Esophagus mucosa (tissue), 1 donor: ENCODE results near the gene VSTM5. TPM values are rescaled to one million over a fixed set of nuclear protein-coding genes. Genes with fewer than 3 reads are reported as not detected.
"Not testable (repeated sequence)": the region's sequence is repeated elsewhere in the genome, so short reads cannot be mapped to it uniquely, and the experiment has no call there.

ENCODE experiments used
- ATAC-seq: fragments of 200-7000 bp; cut with Tn5 transposase; one replicate; pipeline ENCODE4 v1.9.1; 2020
- total RNA-seq: library from RNA; stranded (reverse); gene quantifications from one replicate; pipeline ENCODE4 v1.2.4, GENCODE V29; 2023
- donor health status: DM: yes; HTN: yes; CAD: no.

Gene VSTM5, protein sequence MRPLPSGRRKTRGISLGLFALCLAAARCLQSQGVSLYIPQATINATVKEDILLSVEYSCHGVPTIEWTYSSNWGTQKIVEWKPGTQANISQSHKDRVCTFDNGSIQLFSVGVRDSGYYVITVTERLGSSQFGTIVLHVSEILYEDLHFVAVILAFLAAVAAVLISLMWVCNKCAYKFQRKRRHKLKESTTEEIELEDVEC
- total RNA-seq: 0.16 TPM

DNA sequence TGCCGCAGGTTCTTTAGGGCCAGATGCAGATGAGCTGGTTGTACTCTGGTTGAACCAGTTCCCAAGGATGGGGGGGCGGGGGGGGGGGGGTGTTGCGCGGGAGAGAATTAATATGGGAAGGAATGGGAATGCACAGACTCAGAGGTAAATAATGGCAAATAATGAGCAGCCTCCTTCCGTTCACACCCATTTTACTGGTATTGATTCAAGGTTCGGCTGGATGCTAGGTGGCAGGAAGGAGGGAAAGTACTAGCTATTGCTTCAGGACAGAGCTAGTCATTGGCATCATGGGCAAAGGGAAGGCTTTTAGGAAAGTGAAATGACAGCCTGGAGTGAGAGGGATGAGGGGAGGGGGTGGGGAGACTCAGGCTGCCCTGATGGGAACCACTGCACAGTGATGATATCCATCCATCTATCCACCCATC is at the start of gene VSTM5:
TSS of gene VSTM5 (minus strand) at position 25 of the 425 bp plus-strand sequence. CDS start 116 bp downstream, outside the sequence.
- peak; percentile 61 for ATAC-seq

DNA sequence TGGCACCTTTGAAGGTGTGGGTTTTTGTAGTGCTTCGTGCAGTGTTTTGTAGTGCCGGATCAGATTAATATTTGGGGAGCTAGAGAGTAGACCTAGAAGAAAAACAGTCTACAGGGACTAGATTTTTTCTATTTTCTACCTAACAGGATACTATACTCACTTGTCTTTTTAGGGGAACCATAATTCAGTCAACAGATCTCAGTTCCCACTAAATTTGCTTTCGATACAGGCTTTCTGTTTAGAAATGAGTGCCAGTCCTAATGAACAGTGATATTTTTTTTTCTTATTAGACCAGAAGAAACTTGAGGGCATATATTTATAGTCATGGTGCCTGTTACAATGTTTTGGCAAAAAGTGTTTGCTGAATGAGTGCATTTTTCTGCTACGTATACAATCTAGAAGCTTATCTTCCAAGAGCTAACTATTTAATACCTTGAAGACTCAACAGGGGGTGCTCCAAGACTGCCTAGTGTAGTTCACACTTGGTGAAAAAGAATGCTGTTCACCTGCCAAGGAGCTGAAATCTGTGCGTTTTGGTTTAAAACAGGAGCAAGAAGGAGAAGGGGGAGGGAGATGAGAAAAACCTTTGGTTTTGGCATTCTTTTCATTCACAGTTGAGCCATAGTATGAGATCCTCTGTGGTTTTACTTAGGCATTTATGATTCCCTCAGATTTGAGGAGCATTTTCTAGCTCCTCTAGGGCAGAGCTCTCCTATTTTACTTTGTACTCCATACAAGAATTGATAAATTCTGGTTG is 44.9 kb upstream of the VSTM5 start:
- ATAC-seq: peak; percentile 72

DNA sequence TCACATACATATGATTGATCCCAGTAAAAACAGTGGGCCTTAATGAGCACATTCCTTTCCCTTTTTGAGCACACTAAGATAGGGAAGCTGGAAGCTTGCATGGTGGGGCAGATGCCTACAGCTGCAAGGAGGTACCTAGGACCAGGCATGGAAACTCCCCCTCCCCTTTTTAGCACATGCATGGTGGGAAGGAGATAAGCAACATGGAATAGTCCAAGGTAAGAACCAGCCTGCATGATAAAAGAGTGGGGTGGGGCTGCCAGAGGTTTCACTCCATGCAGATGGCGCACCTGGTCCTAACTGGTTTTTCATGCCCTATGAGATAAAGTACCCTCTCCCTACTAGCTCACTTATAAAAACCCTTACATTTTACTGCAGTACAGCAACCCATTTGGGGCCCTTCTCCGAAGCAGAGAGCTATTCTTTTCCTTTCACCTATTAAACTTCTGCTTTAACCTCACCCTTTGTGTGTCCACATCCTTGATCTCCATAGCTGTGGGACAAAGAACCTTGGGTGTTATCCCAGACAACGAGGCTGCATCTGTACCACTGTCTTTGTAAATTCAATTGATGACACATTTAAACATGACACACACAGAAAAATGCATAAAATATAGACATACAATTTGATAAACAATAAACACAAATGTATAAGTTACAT is 40.1 kb upstream of the VSTM5 start:
- no peak for ATAC-seq

DNA sequence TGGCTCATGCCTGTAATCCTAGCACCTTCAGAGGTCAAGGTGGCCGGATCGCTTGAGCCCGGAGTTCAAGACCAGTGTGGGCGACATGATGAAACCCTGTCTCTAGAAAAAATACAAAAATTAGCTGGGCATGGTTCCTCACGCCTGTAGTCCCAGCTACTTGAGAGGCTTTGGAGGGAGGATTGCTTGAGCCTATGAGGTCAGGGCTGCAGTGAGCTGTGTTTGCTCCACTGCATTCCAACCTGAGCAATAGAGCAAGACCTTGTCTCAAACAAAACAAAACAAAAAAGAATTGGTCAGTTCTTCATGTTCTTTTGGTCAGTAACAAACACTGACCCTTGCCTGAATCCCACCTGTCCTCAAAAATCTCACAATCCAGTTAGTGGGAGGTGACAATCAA is 36.7 kb upstream of the VSTM5 start:
- no peak for ATAC-seq

DNA sequence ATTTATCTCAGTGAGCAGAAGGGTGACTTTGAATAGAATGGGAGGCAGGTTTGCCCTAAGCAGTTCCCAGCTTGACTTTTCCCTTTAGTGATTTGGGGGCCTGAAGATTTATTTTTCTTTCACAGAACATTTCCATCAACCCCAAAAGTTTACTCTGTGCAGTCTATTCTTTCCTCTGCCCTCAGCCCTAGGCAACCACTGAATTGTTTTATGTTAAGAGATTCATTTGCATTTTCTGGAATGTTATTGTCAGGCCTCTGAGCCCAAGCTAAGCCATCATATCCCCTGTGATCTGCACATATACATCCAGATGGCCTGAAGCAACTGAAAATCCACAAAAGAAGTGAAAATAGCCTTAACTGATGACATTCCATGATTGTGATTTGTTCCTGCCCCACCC is 28.7 kb upstream of the VSTM5 start:
- ATAC-seq: not testable (repeated sequence)

DNA sequence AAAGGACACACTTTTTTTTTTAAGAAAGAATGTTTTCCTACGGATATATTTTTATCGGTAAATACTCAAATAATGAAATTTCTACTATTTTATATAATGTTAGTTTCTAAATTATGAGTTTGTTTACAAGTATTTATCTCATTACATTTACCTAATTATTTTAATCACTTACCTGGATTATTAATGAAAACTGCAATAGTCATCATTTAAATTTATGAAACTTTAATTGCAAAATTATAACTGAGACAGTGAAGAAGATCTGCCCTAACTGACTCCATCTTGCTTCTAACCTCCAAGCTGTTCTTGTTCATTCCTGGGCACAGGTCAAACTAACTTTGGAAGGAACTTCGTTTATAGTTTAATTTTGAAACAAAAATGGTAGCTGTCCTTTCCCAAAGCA is 25.2 kb upstream of the VSTM5 start:
- no peak for ATAC-seq

DNA sequence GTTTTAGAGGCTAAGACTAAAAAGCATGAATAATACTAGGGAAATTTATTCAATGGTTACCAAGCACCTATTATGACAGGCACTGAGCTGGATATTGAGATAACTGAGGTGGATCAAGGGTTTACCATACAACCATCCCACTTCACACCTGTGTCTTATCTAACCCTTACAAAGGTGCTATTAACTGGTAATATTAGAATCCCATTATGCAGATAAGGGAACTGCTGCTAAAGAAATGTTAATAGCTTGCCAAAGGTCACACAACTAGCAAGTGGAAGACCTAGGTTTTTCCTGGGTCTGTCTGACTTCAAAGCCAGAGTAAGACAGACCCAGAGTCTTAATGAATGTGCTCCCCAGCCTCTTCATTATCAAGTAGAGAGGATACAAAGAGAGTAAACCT is 21.1 kb upstream of the VSTM5 start:
- no peak for ATAC-seq

DNA sequence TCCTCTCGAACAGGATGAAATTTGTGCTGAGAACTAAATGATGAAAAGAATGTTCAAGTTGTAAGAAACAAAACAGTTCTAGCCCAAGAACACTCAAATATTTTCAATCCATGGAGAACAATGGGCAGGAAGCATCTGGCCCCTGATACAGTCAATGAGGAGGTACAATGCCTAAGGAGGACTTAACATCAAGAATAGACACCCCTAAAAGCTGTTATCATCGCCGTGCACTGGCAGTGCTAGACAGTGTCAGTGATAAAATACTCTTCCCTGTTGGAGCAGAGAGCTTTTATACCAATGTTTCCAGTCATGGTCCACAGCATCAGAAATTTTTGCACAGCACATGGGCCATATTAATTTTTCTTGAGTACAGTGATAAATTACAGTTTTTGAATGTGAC is 20.2 kb upstream of the VSTM5 start:
- ATAC-seq: no peak

DNA sequence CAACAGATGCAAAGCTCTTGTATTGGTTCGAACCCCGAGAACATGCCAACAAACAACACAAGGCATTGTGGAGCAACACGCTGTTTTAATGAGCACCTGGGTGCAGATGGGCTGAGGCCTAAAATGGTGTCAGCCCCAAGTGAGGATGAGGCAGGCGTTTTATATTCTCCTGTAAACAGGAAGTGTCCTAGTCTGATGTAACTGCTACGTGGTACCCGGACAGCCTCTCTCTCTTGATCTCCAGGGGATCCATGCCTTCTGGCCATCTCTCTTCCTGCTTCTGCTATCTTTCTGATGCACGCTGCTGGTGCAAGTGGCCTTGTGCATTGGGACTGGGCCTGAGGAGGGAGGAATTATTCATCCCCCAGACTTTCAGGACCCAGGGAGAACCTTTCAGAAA is 19.4 kb upstream of the VSTM5 start:
- ATAC-seq: no peak

DNA sequence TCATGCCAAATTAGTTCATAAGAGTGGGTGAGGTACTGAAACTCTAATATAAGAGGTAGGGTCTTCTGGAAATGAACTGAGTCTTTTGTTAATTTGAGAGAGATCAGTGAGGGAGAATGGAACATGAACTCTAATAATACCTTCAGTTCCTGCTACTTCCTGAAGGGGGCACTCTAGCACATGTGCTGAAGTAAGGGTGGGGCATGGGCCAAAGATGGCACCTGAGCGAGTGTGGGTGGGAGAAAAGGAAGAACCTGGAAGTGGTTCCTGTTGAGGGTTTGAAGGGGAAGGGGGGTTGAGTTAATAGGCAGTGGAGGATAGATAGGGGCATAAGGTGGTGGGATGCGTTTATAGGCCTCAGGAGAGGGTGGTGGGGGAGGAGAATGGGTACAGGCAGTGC is 18.0 kb upstream of the VSTM5 start:
- not testable (repeated sequence) for ATAC-seq

DNA sequence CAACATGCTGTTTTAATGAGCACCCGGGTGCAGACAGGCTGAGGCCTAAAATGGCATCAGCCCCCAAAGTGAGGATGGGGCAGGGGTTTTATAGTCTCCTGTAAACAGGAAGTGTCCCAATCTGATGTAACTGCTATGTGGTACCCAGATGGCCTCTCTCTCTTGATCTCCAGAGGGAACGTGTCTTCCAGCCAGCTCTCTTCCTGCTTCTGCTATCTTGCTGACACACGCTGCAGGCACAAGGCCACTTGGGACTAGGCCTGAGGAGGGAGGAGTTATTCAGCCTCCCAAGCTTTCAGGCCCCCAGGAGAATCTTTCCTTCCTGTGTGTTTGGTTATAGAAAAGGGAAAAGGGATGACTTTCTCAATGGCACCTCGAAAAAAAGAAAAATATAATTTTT is 11.4 kb upstream of the VSTM5 start:
- ATAC-seq: no peak

DNA sequence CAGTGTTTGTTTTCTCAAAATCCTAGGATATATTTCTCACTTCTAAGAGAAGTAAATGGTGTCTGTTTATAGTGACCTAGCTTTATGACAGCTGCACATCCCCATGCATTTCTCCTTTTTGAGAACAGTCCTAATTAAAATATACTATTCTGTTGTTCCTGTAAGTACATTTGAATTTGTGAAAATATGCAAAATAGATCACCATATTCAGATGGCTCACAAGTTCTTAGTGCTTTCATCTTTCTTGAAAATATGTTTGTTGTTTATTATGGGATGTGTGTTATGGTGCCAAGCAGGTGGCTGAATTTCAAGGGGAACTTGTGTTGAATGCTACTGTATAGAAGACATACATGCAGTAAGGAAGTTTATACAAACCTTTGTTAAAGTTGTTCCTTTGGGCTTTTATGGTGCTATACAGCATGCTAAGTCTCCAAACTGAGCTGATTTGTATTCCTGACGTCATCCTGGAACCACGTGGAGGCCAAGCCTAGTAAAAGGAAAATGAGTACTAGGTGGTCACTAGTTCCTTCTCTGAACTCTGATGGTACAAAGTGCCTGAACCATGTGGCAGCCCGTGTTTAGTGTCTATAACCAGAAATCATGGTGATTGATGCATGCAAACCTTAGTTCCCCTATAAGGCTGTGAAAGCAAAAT is 7.8 kb upstream of the VSTM5 start:
- no peak for ATAC-seq

DNA sequence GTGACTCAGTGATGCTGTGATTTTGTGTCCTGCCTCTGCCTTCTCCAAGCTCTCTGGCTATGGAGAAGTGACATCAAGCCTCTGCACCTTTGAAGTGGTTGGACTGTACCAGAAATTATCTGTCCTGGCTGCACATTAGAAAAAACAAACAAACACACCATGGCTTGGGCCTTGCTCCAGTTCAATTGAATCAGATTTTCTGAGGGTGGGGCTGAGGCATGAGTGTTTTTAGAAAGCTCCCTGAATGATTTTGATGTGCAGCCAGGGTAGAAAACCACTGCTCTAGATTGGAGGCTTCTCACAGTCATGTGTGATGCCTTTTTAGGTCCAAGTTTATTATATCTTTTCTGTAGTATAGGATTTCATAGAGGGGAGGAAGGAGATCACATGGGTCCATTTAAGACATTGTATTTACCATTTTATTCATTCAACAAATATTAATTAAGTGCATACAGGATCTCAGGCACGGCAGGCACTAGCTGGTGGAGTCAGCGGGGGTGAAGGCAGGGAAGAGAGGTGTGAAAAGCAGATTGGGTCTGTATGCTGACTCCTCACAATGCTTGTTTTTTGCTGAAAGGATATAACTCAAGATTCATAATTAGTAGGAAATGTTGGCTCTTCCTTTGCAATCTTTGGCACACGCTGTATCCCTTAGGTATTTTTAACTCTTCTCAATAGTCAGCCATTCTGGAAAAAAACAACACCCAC is 7.1 kb upstream of the VSTM5 start:
- no peak for ATAC-seq

DNA sequence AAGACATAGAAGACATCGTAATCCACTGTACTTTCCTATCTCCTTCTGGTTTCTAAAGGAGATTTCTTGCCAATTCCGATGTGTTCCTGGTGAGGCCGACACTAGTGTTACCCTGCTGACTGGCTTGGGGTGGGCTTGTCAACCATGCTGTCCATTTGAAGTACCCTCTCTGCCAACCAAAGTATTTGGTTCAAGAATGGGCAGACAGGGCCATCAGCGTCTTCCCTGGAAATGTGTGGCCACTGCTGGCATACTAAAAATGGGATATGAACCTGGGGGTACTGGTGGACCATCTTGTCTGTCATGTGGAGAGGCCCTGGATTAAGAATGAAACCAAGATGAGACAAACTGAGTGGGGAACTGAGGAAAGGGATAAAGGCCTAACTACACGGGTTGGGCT is 1.8 kb upstream of the VSTM5 start:
- ATAC-seq: no peak

DNA sequence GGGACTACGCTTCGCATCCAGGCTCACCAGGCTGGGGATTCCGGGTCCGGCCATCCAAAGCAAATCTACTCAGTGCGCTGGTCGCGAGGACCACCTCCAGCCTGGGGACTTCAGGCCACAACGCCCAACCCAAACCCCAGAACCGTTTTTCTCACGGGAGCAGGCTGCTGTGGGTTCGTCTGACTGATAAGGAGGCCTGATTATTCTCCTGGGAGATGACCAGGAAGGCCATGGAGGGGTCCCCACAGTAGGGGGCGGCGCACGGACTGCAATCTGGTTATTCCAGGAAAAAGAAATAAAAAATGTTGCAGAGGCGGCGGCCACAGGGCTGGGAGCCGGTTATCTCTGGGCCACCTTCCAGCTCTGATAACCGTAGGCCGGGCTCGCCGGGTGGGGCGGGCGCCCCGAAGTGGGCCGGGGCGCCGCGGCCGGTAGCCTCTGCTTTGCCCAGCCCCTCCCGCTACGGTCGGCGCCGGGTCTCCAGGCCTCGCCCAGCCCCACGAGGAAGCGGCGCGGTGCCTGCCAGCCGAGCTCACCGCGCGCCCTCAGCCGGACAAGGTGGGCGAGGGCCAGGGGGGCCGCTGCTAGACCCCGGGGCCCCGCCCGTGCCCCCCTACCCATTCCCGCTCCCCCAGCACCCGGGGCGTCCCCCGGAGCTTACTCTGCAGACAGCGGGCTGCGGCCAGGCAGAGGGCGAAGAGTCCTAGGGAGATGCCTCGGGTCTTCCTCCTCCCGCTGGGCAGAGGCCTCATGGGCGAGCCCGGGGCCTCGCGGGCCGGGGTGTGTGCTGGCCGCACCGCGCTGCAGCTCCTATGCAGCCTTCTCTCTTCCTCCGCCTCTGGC is 446 bp downstream of the VSTM5 start:
- ATAC-seq: peak; percentile 67

DNA sequence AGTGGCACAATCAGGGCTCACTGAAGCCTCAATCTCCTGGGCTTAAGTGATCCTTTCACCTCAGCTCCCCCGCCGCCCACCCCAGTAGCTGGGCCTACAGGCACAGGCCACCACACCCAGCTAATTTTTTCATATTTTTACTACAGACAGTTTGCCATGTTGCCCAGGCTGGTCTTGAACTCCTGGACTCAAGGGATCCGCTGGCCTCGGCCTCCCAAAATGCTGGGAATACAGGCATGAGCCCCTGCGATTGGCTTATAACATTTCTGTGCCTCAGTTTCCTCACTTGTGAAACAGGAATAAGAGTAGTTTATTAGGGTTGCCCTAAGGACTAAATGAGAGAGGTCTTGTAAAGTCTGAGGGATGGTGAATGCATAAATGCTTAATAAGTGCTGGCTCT is 1.2 kb downstream of the VSTM5 start:
- no peak for ATAC-seq

DNA sequence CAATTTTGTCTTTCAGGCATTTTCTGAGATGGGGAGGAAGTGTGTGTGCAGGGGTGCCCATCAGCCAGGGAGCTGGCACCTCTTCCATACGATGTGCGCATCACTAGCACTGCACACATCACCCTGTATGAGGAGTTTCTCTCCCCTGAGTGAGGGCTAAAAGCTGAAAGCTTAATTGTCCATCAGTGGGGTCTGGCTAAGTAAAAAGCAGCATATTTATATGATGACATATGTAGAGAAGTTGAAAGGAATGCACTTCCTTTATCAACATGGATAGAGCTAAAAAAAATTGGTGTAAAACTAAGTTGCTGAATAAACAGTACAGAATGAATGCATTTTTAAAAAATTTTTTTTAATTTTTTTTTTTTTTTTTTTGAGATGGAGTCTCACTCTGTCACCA is 4.0 kb downstream of the VSTM5 start:
- no peak for ATAC-seq

DNA sequence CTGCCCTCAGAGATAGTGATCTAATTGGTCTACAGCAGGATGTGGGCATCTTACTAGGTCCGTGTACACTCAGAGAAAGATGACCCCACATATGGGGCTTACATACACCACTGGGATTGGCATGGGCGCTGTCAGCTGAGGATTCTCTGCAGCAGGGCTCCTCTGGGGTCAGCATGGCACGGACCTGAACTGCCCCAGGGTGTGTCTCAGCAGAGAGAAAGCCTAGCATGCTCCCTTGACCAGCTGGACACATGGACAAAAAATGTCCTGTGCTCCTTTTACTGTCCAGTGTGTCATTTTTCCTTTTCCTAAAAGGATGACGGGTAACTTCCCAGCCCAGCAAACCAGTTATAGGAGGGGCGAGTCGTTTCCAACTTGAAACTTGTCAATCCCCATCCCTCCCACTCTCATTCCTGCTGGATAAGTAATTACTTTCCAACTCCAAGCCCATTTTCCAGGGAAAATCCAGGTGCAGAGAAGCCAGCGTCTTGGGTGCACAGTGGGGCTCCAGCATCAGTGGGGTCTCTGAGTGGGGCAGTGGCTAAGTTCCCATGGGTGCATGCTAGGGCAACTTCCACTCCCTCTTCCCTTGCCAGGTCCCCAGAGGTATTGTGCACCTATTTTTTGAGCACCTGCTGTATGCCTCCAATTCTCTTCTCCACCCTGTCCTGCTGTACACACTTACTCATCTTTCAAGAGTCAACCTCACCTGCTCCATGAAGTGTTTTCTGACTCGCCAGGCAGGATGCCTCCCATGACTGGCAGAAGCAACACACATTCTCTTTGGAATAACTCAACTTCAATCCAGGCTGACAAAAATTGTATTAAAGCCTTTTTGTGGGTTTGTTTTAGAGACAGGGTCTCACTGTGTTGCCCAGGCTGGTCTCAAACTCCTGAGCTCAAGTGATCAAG is 5.0 kb downstream of the VSTM5 start:
- ATAC-seq: no peak

DNA sequence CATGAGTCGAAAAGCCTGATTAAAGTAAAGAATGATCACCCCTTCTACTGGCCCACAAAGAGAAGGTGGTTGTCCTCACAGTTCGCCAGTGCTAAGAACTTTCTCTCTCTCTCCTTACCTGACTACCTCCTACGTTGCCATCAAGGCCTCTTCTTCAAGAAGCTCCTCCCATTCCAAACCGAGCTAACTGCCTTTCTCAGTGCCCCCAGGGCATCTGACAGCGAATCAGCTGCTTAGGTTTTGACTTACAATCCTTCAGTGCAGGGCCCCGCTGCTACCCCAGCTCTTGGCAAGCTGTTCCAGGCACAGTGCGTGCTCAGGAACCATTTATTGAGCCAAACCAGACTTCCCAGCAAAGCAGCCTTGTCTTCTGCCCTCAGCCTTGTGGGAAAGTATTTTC is 5.8 kb downstream of the VSTM5 start:
- no peak for ATAC-seq

DNA sequence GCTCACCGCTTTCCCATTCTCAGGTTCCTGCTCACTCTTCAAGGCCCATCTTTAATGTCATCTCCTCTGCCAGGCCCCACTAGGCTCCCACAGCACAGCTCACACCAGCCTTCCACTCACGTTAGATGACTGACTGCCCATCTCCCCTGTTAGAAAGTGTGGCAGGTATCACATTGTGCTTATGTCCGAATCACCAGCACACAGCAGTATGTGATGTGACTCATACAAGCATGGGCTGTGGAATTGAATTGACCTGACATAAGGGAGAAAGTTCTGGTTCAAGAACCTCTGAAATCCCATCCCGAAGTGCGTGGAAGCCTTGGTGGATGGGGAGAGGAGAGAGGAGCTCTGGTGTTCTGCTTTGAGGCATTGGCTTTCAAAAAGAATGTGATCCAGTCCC is 6.5 kb downstream of the VSTM5 start:
- ATAC-seq: no peak

DNA sequence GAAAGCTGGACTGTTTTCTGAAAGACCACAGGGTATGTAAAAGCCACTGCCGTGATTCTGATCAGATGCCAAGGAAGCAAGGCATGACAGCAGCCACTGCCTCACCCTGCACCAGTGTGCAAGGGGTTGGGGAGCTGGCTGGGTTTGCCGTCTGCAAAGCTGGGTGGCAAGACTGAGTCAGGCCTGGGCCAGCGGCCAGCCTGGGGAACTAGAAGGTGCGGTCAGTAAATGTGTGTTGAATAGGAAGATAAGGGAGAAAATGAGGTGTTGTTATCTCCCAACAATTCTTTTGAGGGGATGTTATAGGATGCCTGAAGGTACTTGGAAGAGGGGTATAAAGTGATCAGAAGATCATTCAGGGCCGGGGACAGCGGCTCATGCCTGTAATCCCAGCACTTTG is 8.0 kb downstream of the VSTM5 start:
- peak; percentile 95 for ATAC-seq
